A204.1 (cell line): Measurements from ENCODE around the gene MFAP3L.

Experiments
- FAIRE-seq: peaks from 2 replicates; lab custom pipeline; 2012; peaks lifted over from hg19 to GRCh38; lab: Jason Lieb, UNC

The MFAP3L gene

DNA sequence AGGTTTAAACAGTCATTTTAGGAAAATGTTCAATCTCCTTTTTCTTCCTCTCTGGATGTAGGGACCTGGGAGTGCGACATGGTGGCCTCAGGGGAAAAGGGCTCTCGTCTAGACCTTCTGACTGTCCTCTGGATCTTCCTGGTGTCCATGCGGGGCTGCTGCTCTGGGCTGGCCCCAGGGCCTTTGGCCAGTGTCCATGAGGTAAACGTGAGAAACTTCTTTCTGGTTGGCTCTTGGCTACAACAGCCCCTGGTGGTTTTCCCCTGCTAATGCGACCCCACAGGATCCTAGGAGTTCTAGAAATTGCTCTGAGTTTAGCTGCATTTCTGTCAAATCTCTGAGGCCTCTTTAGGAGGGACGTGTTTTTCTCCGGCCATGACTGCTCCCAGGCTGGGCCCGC lies 85.7 kb downstream of the MFAP3L start:
- FAIRE-seq = no peak
